ENCODE data around the gene ZDHHC16. TPM values are rescaled to one million over a fixed set of nuclear protein-coding genes. Genes with fewer than 3 reads are reported as not detected.

ZDHHC16 gene
- total and polyA plus RNA-seq, 12 donors: 13.4 to 49.6 (median 19.2) TPM

DNA sequence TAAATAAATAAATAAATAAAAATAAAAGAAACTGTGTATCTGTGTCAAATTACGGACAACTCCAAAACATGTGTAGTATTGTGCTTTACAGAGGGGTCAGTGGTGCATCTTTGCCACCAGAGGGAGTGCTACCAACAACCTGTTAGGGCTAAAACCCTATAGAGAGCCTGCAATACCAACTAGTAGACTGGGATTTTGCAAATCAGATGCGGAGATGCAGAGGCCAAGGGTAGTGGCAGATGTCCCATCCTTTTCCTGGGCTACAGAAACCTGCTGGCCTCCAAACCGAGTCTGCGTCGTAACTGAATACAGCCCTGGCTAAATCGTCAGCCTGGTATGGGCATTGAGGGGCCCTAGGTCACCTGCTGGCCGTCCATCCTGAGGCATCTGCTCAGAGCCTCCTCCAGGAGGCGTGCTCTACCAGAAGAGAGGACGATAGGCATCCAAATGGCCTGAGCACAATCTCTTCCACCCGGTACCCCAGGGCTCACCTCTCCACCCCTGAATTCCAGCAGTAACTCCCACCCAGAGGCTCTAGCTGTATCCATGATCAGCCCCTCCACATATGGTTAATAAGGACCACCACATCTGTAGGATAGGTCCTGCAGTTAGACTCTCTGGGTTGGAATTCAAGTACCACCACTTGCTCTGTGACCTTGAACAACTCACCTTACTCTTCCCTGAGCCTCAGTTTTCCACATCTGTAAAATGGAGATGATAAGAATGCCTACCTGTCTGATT, 38.6 kb upstream of the ZDHHC16 start:
- Histone ChIP-seq H3K4me1 (peaks cover 0 to 33% (median 8%) of the 10 kb centered on the region in 9 donors), H3K27me3 (no peaks in the 10 kb centered on the region), H3K27ac (peak overlapping the region in 2 of 10 donors; percentile 19 to 87), H3K9me3 (no peaks in the 10 kb centered on the region), H3K4me3 (peak overlapping the region in 1 of 10 donors; percentile 7), H3K36me3 (no peaks in the 10 kb centered on the region)
- intact Hi-C loops (cut with DNase I): loop anchor here in 5 of 10 donors (2.0 to 10.0 kb wide), 4 partner anchors 205 to 210 kb away; no protein-coding TSS in a partner anchor
- 3 to 5% methylated on average over 10 of the region's 10 CpGs for WGBS, 2 donors
- ATAC-seq (peak; percentile 85 to 93 (median 91)), DNase-seq (peak in 1 of 2 donors; percentile 54)
- peak; percentile 67 to 92 (median 85) for TF ChIP-seq CTCF (IDR thresholded peaks at IDR 0.05)

DNA sequence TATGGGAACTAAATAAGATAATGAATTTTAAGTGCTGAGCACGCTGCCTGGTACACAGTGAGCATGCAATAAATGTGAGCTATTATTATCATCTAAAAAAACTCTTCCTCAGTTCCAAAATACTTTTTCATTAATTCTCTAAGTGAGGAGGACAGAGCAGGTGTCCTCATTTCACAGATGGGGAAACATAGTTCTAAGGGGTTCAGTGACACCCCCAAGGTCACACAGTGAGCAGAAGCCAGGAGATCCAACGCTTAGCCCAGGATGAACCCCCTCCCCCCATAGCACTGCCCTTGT, 38.1 kb upstream of the ZDHHC16 start:
- Histone ChIP-seq H3K9me3 (no peaks in the 10 kb centered on the region), H3K27ac (peak overlapping the region in 1 of 10 donors; percentile 87), H3K4me3 (no peak overlapping the region), H3K36me3 (no peaks in the 10 kb centered on the region), H3K27me3 (no peaks in the 10 kb centered on the region), H3K4me1 (peaks cover 0 to 37% (median 8%) of the 10 kb centered on the region in 9 donors)
- WGBS, 2 donors: 81 to 84% methylated on average over 2 of the region's 2 CpGs
- DNase-seq: no peak
- no peak for TF ChIP-seq CTCF (IDR thresholded peaks at IDR 0.05)
- ATAC-seq: no peak
- intact Hi-C loops (cut with DNase I): loop anchor here in 5 of 10 donors (2.0 to 10.0 kb wide), 4 partner anchors 204 to 209 kb away; no protein-coding TSS in a partner anchor

DNA sequence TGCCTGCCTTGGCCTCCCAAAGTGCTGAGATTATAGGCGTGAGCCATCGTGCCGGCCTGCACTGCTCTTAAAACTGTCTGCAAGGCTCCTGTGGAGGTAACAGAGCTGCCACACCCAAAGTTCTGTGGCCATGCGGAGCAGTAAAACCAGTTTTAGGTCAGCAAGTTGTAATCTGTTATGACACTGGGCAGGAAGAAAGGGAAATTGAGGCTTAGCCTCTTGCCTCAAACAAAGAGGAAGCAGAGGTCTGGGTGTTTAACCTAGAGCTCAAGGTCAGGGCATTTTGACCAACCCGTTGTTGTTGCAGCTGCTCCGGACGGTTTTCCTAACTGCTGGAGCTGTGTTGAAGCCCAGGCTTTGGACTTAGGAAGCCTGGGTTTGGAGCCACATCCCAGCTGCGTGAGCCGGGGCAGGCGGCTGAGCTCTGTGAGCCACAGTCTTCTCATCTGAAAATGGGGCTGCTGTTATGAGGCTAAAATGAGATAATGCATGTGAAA, 37.4 kb upstream of the ZDHHC16 start:
- peak overlapping the region in 1 of 10 donors; percentile 87 for H3K27ac ChIP-seq
- TF ChIP-seq CTCF (IDR thresholded peaks at IDR 0.05): no peak
- H3K4me3 ChIP-seq: no peak overlapping the region
- DNase-seq: no peak
- no peaks in the 10 kb centered on the region for H3K36me3 ChIP-seq
- H3K9me3 ChIP-seq: no peaks in the 10 kb centered on the region
- peaks cover 0 to 43% (median 8%) of the 10 kb centered on the region in 9 donors for H3K4me1 ChIP-seq
- 81 to 86% methylated on average over 10 of the region's 10 CpGs for WGBS, 2 donors
- peak in 1 of 8 donors; percentile 23 for ATAC-seq
- H3K27me3 ChIP-seq: no peaks in the 10 kb centered on the region
- intact Hi-C loops (cut with DNase I): loop anchor here in 4 of 10 donors (5.0 to 10.0 kb wide), 3 partner anchors 204 to 209 kb away; no protein-coding TSS in a partner anchor

- Histone ChIP-seq H3K36me3 (no peaks in the 10 kb centered on the region), H3K27me3 (no peaks in the 10 kb centered on the region), H3K4me3 (no peak overlapping the region), H3K9me3 (no peaks in the 10 kb centered on the region), H3K4me1 (peaks cover 0 to 54% (median 8%) of the 10 kb centered on the region in 9 donors), H3K27ac (no peak overlapping the region)
- intact Hi-C loops (cut with DNase I): no loop called here
- no peak for DNase-seq
- no peak for ATAC-seq
- TF ChIP-seq CTCF (IDR thresholded peaks at IDR 0.05): no peak
- WGBS, 2 donors: 32 to 48% methylated on average over 4 of the region's 4 CpGs
These were observed 34.6 kb upstream of the ZDHHC16 start for GRCh38 chr10:97411406-97411805.
